SJSA1 (cell line): ENCODE results near the gene BCAP31. TPM values are rescaled to one million over a fixed set of nuclear protein-coding genes. Genes with fewer than 3 reads are reported as not detected.
"Not testable (repeated sequence)": the region's sequence is repeated elsewhere in the genome, so short reads cannot be mapped to it uniquely, and the experiment has no call there.

Experiments
- DNase-seq, 2 experiments: peaks; one replicate each; pipeline ENCODE4 v3.0.0-alpha.2; 2015 to 2020; ENCODE audit warnings: low spot score in 2 of 2, low read depth in 1 of 2
- H3K27ac ChIP-seq: fragments of 250-450 bp; sonication (Bioruptor Pico); 2 replicates; pipeline ENCODE4 v1.5.1; 2020; ENCODE audit warnings: mild to moderate bottlenecking, moderate library complexity
- H3K27me3 ChIP-seq: fragments of 250-450 bp; sonication (Bioruptor Pico); replicated peaks from 2 replicates; pipeline ENCODE4 v1.5.1; 2020; ENCODE audit warnings: mild to moderate bottlenecking, moderate library complexity
- H3K36me3 ChIP-seq: fragments of 250-450 bp; sonication (Bioruptor Pico); 2 replicates; pipeline ENCODE4 v1.5.1; 2020; ENCODE audit warnings: mild to moderate bottlenecking
- H3K4me1 ChIP-seq: fragments of 250-450 bp; sonication (Bioruptor Pico); replicated peaks from 2 replicates; pipeline ENCODE4 v1.6.1; 2021; ENCODE audit warnings: mild to moderate bottlenecking
- H3K4me3 ChIP-seq: fragments of 250-450 bp; sonication (Bioruptor Pico); 2 replicates; pipeline ENCODE4 v1.5.1; 2020; ENCODE audit warnings: mild to moderate bottlenecking
- H3K9me3 ChIP-seq: fragments of 250-450 bp; sonication (Bioruptor Pico); replicated peaks from 2 replicates; pipeline ENCODE4 v1.5.1; 2020; ENCODE audit warnings: mild to moderate bottlenecking
- total RNA-seq: library from RNA; depleted of rRNA; stranded (reverse); fragments of >200 nt; shearing (Covaris generic); gene quantifications from 2 replicates; pipeline ENCODE4 v1.2.3, GENCODE V29; 2014

BCAP31 gene
- total RNA-seq, 1 experiment from 2014 or later: 188 TPM

GRCh38 chrX:153744210-153745066, 20.3 kb upstream of the BCAP31 start:
- no peak for DNase-seq
- Histone ChIP-seq H3K27me3 (no peaks in the 10 kb centered on the region), H3K4me3 (no peak overlapping the region), H3K9me3 (no peaks in the 10 kb centered on the region), H3K4me1 (no peaks in the 10 kb centered on the region), H3K27ac (no peak overlapping the region), H3K36me3 (no peaks in the 10 kb centered on the region)

- H3K9me3 ChIP-seq, H3K27me3 ChIP-seq, H3K4me1 ChIP-seq, H3K4me3 ChIP-seq, H3K36me3 ChIP-seq, DNase-seq, H3K27ac ChIP-seq: not testable (repeated sequence)
Measured at GRCh38 chrX:153743468-153744209, 19.5 kb upstream of the BCAP31 start.

GRCh38 chrX:153742796-153743467, 18.7 kb upstream of the BCAP31 start:
- H3K27ac ChIP-seq, H3K4me3 ChIP-seq, H3K9me3 ChIP-seq, DNase-seq, H3K4me1 ChIP-seq, H3K27me3 ChIP-seq, H3K36me3 ChIP-seq: not testable (repeated sequence)

- not testable (repeated sequence) for H3K27me3 ChIP-seq, H3K4me1 ChIP-seq, H3K36me3 ChIP-seq, H3K4me3 ChIP-seq, H3K9me3 ChIP-seq, H3K27ac ChIP-seq, DNase-seq
Measured at GRCh38 chrX:153742111-153742510, 17.9 kb upstream of the BCAP31 start.

- H3K9me3 ChIP-seq: no peaks in the 10 kb centered on the region
- H3K4me3 ChIP-seq: no peak overlapping the region
- no peaks in the 10 kb centered on the region for H3K36me3 ChIP-seq
- no peak overlapping the region for H3K27ac ChIP-seq
- H3K27me3 ChIP-seq: no peaks in the 10 kb centered on the region
- no peaks in the 10 kb centered on the region for H3K4me1 ChIP-seq
- no peak for DNase-seq
Measured at GRCh38 chrX:153741446-153741845, 17.3 kb upstream of the BCAP31 start.

- H3K27me3 ChIP-seq: no peaks in the 10 kb centered on the region
- H3K9me3 ChIP-seq: no peaks in the 10 kb centered on the region
- H3K4me3 ChIP-seq: no peak overlapping the region
- H3K27ac ChIP-seq: no peak overlapping the region
- no peaks in the 10 kb centered on the region for H3K4me1 ChIP-seq
- H3K36me3 ChIP-seq: no peaks in the 10 kb centered on the region
- no peak for DNase-seq
Measured at GRCh38 chrX:153740631-153741222, 16.5 kb upstream of the BCAP31 start.

GRCh38 chrX:153739754-153740486, 15.7 kb upstream of the BCAP31 start:
- Histone ChIP-seq H3K27me3 (no peaks in the 10 kb centered on the region), H3K9me3 (no peaks in the 10 kb centered on the region), H3K4me3 (no peak overlapping the region), H3K27ac (no peak overlapping the region), H3K36me3 (no peaks in the 10 kb centered on the region), H3K4me1 (no peaks in the 10 kb centered on the region)
- no peak for DNase-seq

GRCh38 chrX:153738056-153738605, 13.9 kb upstream of the BCAP31 start:
- Histone ChIP-seq H3K27ac (no peak overlapping the region), H3K36me3 (no peaks in the 10 kb centered on the region), H3K27me3 (no peaks in the 10 kb centered on the region), H3K4me1 (no peaks in the 10 kb centered on the region), H3K9me3 (no peaks in the 10 kb centered on the region), H3K4me3 (no peak overlapping the region)
- no peak for DNase-seq

- Histone ChIP-seq H3K4me1 (no peaks in the 10 kb centered on the region), H3K4me3 (no peak overlapping the region), H3K9me3 (no peaks in the 10 kb centered on the region), H3K27ac (no peak overlapping the region), H3K36me3 (no peaks in the 10 kb centered on the region), H3K27me3 (no peaks in the 10 kb centered on the region)
- no peak for DNase-seq
Measured at GRCh38 chrX:153736871-153737441, 12.8 kb upstream of the BCAP31 start.

- Histone ChIP-seq H3K4me1 (no peaks in the 10 kb centered on the region), H3K36me3 (no peaks in the 10 kb centered on the region), H3K4me3 (no peak overlapping the region), H3K9me3 (no peaks in the 10 kb centered on the region), H3K27me3 (no peaks in the 10 kb centered on the region), H3K27ac (no peak overlapping the region)
- DNase-seq: no peak
Measured at GRCh38 chrX:153736071-153736820, 12.1 kb upstream of the BCAP31 start.

- no peak for DNase-seq
- no peak overlapping the region for H3K4me3 ChIP-seq
- no peaks in the 10 kb centered on the region for H3K36me3 ChIP-seq
- H3K9me3 ChIP-seq: no peaks in the 10 kb centered on the region
- H3K4me1 ChIP-seq: no peaks in the 10 kb centered on the region
- H3K27ac ChIP-seq: no peak overlapping the region
- H3K27me3 ChIP-seq: no peaks in the 10 kb centered on the region
Measured at GRCh38 chrX:153735274-153735673, 11.1 kb upstream of the BCAP31 start.

- no peak for DNase-seq
- H3K27me3 ChIP-seq: no peaks in the 10 kb centered on the region
- no peaks in the 10 kb centered on the region for H3K36me3 ChIP-seq
- H3K27ac ChIP-seq: no peak overlapping the region
- no peaks in the 10 kb centered on the region for H3K4me1 ChIP-seq
- no peaks in the 10 kb centered on the region for H3K9me3 ChIP-seq
- no peak overlapping the region for H3K4me3 ChIP-seq
Measured at GRCh38 chrX:153734871-153735270, 10.7 kb upstream of the BCAP31 start.
